Fibroblast of peridontal ligament (primary cell): Measurements from ENCODE around the gene SEL1L2.

Source experiments
- DNase-seq: peaks from one replicate; pipeline ENCODE4 v3.0.0-alpha.2; 2010; ENCODE audit errors: extremely low read depth

SEL1L2 gene

DNA sequence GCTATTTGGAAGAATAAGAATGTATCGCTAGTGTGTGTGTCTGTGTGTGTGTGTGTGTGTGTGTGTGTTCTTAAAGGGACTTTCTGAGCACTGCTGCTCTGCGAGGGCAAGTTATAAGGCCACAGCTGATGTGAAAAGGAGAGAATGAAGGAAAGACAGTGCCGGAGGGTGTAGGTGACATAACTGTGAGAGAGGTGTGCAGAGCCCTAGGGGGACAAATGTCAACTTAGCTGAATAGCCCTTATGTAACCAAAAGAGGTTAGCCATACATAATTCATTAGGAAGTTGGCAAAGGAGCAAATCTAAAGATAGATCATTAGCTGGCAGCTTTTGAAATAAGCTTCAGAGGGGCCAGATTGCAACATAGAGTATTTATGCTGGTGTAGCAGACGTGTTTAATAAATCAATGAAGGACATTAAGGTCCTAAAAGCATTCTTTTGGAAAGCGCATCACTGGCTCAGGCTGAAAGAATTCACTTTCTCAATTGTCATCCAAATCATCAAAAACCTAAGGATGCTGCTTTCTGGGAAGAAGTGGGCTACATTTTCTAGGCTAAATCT is 124.5 kb downstream of the SEL1L2 start:
- DNase-seq = peak; percentile 7

DNA sequence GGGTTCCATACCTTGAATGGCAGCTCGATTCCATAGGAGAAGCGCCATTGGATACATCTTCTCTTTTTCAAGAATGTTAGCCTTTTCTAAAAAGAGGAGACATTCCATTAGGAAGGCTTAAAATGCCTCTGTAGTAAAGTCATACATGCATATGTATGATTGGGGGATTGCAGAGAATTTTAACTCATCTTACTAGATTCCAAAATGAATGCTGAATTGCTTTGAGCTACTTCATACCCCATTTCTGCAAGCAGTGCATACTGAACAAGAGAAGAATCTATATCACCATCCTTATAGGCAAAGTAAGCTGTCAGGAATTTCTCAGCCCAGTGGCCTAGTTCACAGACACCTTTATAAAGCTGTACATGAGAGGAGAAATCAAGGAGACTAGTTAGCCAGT is 125.3 kb downstream of the SEL1L2 start:
- DNase-seq = no peak

DNA sequence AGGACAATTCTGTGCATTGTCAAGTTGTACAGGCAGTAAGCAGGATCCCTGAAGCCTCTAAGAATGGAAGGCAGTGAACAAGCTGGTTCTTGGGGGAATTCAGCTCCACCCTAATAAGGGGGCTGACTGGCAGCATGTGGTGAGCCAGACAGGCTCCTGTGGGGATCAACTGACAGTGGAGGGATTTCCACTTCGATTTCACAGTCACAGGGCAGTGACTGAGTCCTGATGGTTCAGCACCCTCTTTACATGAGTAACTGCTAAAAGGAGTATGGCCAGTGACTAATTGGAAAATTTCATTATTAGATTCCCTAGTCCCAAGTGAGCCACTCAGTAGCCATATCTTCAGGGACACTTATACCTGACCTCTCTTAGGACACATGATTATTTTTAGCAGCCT is 127.2 kb downstream of the SEL1L2 start:
- DNase-seq = no peak

DNA sequence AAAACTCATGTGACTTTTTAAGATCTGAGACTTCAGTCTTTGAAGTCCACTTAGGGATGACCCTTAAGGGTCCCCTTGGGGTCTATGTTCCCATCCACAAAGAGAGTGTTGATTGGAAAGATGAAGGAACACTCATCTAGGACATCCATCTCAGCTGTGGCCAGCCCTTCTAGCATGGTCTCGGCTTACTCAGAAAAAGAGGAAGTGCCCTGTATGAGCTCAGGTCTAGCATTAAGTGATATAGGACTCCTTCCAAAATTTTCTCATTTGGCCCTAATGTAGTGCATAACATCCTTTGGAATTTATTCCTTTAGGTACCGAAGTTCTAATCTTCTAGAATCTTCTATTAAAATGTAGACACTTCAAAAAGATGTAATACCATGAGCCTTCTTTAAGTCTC is 128.2 kb downstream of the SEL1L2 start:
- DNase-seq = no peak

DNA sequence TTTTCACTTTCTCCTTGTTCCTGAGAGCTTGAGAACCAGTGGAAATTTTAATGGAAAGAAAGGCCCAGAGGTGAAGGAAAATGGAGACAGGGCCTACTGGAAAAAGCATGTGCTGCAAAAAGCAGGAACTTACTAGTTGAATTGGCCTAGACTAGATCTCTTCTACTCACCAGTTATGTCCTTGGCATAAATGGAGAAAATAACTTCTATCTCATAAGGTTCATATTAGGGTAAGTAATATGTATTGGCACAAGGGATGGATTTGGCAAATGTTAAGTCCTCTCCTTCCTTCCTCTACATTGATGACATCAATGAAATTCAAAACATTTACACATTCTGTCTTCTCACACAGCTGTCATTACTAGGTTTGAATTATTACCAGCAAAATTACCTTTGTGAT is 131.5 kb downstream of the SEL1L2 start:
- DNase-seq = no peak

DNA sequence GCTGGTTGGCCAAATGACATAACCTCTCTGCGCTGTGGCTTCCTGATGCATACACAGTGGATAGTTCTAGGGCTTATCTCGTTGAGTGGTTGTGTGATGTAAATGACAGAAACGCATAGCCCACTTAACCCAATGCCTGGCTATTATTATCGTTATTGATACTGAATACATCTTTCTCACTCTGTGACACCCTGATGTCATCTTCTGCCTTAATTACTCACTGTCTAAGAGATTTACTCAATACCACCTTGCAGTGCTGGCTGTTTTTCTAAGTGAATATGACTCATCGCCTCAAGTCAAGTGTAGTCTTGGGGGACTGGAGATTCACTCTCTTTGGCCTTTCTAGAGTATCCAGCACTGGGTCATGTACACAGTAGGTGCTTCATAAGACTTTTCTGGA is 132.0 kb downstream of the SEL1L2 start:
- no peak for DNase-seq

DNA sequence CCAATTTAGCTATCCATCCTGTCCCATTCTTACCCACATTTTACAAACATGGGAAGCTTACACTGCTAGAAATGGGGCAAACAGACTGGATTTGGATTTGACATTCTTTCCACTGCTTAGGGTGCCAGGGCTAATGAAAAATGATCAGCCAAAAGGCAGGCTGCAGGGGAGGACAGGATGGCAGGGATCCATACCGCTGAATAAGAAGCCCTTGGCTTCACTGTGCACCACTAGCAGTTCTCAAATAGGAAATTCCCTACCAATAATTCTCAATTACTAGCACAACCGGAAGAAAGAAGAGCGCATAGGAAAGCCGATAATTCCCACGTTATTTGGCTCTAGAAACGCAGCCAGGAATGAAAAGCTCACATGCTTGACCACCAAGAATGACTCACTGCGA is 132.5 kb downstream of the SEL1L2 start:
- DNase-seq = no peak

DNA sequence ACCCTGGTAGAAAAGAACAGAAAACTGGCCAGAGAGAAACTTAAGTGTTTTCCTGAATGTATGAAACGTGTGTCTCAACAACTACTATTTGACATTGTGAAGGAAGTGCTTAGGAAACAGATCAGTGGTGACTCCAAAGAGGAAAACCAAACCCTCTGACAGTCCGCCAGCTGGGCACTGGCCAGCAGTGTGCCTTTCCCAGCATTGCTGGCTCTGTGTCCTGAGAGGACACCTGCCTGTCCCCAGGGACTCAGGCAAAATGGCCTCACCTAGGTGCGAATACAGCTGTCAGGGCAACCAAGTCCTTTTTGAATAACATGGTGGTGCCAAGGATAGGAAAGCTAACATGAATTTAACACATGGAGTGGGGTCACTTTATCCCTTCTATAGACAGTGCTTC is 133.1 kb downstream of the SEL1L2 start:
- DNase-seq = no peak

DNA sequence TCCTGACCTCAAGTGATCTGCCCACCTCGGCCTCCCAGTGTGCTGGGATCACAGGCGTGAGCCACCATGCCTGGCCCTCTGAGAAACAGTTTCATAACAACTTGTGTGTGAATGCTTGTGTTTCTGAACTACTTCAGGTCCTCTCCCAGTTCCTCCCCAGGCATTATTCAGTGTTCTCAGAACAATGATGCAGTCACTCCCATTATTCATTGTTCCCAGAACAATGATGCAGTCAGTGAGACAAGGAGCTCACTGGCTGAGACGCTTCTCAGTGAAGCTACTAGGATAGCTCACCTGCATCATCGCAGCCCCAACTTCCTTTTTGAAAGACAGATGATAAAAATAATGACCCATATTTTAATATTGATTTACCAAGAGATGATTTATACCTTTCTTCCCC is 134.1 kb downstream of the SEL1L2 start:
- DNase-seq = no peak

DNA sequence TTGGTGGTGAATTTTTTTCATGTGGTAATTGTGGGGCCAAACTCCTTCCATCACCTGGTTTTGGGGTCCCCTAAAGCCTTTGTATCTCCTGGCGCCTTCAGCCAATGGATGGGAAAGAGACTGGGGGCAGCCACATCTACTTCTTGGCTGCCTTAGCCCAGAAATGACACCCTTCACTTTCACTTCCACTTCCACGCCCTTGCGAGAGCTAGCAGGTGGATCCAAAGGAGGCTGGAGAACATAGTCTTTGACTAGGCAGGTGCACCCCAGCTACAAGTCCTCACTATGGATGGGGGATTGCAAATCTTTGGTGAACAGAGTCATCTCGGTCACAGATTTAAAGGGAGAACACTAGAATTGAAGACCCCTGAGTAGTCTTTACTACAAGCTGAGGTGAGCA is 134.8 kb downstream of the SEL1L2 start:
- no peak for DNase-seq

DNA sequence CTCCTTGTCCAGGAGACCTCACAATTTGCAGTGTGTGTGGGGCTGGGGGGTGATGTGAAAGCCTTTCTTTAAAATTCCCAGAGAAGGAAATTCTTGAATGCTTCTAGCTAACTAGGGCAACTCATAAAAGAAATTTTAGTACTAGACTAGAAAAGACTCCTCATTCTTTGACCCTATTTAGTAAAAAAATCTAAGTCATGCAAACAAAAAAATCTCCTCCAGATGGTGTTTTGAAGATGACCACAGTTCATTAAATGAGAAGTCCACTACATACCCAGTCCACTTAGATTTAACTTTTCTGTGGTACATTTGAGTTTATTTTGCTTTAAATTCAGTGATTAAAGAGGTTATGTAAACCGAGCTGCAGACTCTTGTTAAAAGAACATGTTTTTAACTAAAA is 138.1 kb downstream of the SEL1L2 start:
- peak; percentile 23 for DNase-seq

DNA sequence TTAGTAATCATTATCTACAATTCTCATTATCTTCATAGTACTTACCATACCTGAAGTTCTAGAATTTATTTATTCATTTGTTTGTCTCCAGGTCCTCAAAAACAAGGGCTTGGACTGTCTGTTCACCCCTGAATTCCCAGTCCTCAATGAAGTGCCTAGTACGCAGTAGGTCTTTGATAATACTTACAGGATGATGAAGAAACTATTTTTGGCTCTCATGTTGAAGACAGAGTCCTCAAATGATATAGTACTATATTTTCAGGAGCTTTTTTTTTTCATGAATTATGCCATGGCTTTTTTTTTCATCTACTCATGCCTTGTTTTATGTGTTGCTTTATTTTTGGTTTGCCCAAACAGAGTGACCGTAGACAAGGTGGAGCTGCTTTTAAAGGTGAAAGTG is 139.1 kb downstream of the SEL1L2 start:
- DNase-seq = no peak

DNA sequence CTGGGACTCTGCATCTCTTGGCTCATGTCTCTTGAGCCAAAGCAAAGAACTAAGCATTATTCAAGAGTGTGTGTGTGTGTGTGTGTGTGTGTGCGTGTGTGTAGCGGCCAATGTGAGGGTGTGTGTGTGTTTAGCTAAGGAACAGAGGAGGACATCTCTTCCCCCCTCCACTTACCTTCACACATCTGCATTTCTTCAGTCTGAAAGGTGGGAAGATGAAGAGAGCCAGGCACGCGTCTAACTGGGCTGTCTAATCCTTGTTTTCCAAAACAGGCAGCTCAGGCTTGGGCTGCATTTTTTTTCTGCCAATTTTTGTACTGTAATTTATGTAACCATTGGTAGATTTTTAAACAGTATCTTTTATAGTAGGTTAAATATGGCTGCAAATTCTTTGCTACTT is 146.1 kb downstream of the SEL1L2 start:
- no peak for DNase-seq

DNA sequence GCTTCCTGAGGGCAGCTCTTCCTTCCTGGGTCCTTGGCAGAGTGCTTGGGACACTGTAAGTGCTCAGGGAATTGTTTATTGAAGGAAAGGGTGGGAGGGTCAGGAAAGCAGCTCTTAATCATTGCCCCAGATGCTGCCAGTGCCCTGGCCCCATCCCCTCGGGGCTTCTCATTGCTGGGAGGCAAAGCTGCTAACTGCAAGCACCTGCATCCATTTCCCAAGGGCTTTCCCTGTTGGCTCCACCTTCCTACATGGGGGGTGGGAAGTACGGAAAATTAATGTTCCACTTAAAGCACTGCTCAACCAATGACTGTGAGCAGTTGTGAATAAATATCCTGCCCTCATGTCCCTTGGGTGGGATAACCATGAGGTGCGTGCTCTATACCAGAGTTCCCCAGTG is 149.2 kb downstream of the SEL1L2 start:
- no peak for DNase-seq

DNA sequence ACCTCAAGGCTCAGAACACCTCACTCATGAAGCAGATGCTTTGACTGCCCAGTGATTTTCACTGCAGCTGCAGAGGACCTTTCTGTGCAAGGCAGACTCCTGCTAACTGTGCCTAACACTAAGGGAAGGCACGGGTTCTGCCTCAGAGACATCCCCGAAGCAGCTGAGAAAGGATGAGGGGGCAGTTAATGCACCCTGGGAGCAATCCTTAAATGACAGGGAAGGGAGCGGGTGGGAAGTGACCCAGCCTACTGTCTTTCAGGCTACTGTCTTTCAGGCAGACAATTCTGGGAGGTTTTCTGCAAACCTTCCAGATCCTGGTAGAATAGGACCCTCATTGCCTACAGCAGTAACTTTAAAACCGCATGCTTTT is 150.3 kb downstream of the SEL1L2 start:
- no peak for DNase-seq

DNA sequence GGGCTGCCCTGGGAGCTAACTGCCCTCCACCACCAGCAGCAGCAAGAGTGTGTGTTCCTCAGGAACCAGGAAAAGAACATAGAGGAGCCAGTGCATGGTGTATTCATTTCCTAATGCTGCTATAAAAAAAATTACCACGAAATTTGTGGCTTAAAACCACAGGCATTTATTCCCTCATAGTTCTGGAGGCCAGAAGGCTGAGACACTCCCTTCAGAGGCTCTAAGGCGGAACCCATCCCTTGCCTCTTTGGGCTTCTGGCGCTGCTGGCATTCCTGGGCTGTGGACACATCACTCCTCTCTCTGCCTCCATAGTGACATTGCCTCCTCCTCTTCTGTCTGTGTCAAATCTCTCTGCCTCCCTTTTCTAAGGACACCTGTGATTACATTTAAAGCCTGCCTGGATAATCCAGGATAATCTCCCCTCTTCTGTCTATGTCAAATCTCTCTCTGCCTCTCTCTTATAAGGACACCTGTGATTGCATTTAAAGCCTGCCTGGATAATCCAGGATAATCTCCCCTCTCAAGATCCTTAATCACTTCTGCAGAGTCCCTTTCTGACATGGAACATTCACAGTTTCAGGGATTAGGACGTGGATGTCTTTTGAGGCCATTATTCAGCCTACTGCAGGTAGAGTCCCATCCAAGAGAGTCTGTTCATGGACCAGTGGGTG is 150.9 kb downstream of the SEL1L2 start:
- DNase-seq = peak; percentile 75

DNA sequence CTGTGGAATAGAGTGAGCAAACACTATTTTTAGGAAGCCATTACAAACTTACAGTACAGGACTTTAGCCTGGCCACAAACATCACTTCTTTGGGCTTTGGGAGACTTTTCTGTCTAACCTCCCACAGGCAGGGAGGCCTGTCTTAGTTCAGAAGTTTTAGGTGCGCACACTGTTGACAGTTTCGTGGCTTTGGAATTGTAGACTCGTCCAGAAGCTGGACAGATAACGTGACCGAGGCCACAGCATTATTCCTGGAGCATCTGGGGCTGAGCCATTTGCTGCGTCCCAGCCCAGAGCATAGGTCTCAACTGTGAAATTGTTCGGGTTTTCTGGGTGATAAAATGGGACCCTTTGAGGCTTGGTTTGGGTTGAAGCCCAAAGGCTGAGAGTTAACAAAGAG is 151.8 kb downstream of the SEL1L2 start:
- DNase-seq = no peak

DNA sequence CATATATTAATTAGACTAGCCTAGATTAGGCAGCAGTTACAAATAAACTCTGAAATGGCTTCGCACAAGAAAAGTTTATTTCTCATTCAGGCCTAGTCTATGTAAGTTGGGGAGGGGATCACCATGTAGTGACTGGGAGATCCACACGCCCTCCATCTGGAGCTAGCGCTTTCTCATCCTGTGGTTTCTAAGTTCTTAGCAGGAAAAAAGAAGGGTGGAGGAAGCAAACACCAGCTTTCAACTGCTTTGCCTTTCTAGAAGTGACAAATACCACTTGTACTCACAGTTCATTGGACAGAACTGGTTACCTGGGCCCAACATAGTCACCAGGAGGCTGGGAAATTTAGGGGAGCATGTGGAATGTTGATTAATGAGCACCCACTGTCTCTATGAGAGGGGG is 158.9 kb downstream of the SEL1L2 start:
- no peak for DNase-seq

DNA sequence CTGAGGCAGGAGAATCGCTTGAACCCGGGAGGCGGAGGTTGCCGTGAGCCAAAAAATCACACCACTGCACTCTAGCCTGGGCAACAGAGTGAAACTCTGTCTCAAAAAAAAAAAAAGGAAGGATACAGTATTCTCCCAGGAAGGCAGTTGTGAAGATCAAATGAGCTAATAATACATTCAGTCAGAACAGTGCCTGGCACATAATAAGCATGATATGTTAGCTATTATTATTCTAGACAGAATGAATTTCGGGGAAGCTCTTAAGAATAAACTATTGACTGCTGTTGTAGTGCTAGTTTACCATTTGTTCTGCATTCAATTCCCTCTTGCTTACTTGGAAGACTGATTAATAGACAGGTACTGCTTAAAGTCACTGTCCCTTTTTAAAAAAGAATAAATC is 164.9 kb downstream of the SEL1L2 start:
- no peak for DNase-seq

DNA sequence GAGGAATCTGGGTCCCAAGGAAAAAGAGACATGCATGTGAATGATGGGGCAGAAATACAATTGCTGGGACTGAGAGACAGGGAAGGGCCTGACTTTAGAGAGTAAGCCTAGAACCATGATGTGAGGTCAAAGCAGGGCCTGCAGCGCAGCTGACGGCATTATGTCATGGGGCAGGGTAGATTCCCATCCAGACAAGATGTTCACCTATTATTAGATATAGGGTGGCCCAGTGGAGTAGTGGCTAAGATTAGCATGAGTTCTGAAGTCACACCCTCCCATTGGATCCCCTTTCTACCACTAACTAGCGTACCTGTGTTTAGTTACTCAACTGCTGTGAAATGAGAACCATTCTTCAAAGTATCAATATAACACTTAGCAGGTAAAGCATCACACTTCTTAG is 166.0 kb downstream of the SEL1L2 start:
- no peak for DNase-seq

DNA sequence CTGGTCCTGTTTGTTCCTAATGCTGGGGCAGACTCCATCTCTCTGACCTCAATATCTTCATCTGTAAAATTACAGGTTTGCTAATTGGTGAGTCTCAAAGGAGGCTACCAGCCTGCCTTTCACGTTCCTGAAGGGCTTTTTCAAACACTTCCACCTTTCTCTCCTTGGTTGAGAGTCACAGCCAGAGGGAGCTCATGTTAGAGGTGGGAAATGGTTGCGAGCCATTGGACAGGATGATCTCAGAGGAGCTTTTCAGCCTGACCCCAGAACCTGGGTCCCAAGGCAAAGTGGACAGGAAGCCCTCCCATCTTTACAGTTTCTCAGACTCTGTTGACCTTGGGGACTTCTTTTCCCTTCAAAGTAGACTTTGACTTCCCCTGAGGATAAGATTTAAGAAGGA is 168.0 kb downstream of the SEL1L2 start:
- DNase-seq = no peak

DNA sequence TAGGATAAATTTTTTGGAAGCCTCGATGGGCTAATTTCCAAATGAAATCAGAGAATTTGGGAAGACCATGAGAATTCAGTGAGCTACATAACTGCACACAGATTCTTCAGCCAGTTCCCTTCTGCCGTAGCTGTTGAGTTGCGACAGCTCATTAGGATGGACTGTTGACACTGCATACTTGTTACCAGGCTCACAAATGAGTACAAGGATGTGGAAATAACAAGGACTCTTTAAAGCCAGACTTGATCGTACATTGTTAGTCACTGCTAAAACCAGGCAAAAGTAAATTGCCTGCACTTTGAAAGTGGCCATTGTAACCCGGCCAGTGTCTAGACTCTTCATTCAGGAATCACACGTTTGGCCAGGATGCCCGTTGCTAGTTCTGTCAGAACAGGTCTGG is 168.5 kb downstream of the SEL1L2 start:
- no peak for DNase-seq

DNA sequence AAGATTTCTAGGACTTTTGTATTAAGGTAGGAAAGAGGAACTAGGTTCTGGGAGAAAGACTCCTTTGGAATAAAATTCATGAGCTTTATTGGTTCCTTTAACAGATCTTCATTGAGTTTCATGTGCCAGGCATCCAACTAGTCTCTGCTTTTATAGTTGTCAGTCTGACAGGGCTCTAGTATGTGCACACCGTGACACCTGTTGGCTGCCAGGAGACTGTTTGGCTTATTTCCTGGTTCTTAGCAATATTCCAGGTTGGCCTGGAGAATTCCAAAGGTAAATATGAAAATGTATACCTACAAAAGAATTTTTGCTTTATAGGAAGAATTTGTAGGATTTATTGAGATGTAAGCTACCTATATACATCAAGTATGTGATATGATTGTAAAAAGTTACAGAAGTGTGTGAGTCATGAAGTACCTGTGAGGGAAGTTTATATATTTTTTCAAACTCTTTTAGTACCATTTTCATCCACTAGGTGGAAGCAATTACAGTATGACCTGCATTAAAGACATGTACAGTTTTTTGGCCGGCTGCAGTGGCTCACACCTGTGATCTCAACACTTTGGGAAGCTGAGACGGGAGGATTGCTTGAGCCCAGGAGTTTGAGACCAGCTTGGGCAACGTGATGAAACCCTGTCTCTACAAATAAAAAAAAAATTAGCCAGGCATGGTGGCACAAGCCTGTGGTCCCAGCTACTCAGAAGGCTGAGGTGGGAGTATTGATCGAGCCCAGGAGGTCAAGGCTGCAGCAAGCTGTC is 170.3 kb downstream of the SEL1L2 start:
- DNase-seq = peak; percentile 64

DNA sequence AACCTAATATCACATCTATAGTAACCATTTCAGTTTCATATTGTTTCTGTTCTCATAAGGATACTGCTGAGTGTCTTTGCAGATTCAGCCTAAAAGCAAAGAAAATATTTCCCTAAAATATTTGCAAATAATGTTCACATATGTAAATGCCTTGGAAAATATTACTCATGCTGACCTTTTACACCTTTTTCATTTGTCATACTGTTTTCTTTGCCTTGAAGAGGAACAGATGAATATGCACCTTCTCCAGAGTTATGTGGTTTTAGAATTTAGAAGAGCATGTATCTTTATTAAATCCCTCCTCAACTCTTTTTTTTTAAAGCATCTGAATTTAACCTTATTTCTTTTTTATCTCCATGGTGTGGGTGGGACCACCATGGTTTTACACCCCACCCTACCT is 173.1 kb downstream of the SEL1L2 start:
- DNase-seq = no peak
